ENCODE measurements around the gene NFKB1. TPM values are rescaled to one million over a fixed set of nuclear protein-coding genes. Genes with fewer than 3 reads are reported as not detected.

NFKB1 gene
- total RNA-seq, 2 donors from 2014 or later: 19.1 to 42.2 TPM

DNA sequence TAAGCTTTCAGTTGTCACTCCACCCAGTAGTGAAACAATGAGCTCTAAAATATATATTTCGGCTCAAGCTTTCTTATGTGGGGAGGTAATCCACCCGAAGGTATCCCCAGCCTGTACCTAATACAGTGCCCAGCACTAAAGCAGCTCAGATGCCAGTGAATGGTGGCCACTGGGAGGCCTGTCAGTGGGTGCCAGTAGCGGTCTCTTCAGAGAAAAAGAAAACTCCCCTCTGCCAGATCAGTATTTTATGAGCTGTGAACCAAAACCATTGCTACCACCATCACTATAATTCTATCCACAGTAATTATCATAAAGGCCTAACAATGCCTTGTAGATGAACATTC, 835 bp upstream of the NFKB1 start:
- peak overlapping the region; percentile 89 for H3K4me3 ChIP-seq
- H3K4me1 ChIP-seq (ENCODE audit: control insufficient read depth in 1 of 2, low read depth in 2 of 2): peaks cover 33 to 38% of the 10 kb centered on the region in 2 donors
- ATAC-seq (ENCODE audit: insufficient number of reproducible peaks, low FRiP score, low read depth): peak; percentile 33

DNA sequence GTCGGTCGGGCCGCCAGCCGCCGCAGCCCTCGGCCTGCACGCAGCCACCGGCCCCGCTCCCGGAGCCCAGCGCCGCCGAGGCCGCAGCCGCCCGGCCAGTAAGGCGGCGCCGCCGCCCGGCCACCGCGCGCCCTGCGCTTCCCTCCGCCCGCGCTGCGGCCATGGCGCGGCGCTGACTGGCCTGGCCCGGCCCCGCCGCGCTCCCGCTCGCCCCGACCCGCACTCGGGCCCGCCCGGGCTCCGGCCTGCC, 213 bp downstream of the NFKB1 start:
- H3K36me3 ChIP-seq: no peaks in the 10 kb centered on the region
- peak; percentile 45 for ATAC-seq (ENCODE audit: insufficient number of reproducible peaks, low FRiP score, low read depth)

More for the DNA sequence above, 835 bp upstream of the NFKB1 start:
- peak overlapping the region; percentile 96 to 99 for H3K27ac ChIP-seq
- no peak for DNase-seq (ENCODE audit: low spot score)
- no peaks in the 10 kb centered on the region for H3K36me3 ChIP-seq
- H3K27me3 ChIP-seq (replicated peaks; ENCODE audit: insufficient read depth): no peaks in the 10 kb centered on the region
- no peaks in the 10 kb centered on the region for H3K9me3 ChIP-seq
- TF ChIP-seq, protein P1, sequence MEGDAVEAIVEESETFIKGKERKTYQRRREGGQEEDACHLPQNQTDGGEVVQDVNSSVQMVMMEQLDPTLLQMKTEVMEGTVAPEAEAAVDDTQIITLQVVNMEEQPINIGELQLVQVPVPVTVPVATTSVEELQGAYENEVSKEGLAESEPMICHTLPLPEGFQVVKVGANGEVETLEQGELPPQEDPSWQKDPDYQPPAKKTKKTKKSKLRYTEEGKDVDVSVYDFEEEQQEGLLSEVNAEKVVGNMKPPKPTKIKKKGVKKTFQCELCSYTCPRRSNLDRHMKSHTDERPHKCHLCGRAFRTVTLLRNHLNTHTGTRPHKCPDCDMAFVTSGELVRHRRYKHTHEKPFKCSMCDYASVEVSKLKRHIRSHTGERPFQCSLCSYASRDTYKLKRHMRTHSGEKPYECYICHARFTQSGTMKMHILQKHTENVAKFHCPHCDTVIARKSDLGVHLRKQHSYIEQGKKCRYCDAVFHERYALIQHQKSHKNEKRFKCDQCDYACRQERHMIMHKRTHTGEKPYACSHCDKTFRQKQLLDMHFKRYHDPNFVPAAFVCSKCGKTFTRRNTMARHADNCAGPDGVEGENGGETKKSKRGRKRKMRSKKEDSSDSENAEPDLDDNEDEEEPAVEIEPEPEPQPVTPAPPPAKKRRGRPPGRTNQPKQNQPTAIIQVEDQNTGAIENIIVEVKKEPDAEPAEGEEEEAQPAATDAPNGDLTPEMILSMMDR (IDR thresholded peaks at IDR 0.05): peak; percentile 35

DNA sequence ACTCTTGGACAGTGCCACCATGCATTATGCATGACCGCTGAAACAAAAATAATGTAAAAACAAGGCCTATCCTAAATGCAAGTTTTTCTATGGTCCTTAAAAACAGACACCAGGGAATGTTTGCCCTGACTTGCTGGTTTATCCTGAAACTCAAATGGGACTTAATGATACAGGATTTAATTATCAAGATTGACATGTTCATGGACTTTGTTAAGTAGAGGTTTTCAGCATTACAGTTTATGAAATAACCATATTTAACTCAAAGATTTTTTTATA, 1.3 kb downstream of the NFKB1 start:
- Histone ChIP-seq H3K4me1 (ENCODE audit: control insufficient read depth in 1 of 2, low read depth in 2 of 2) (peaks cover 38 to 44% of the 10 kb centered on the region in 2 donors), H3K36me3 (no peaks in the 10 kb centered on the region), H3K4me3 (peak overlapping the region; percentile 89), H3K27me3 (replicated peaks; ENCODE audit: insufficient read depth) (no peaks in the 10 kb centered on the region), H3K9me3 (no peaks in the 10 kb centered on the region), H3K27ac (peak overlapping the region; percentile 96)
- no peak for DNase-seq (ENCODE audit: low spot score)
- TF ChIP-seq, protein P1 (IDR thresholded peaks at IDR 0.05): no peak
- ATAC-seq (ENCODE audit: insufficient number of reproducible peaks, low FRiP score, low read depth): no peak

More for the DNA sequence above, 213 bp downstream of the NFKB1 start:
- H3K27me3 ChIP-seq (replicated peaks; ENCODE audit: insufficient read depth): no peaks in the 10 kb centered on the region
- peak overlapping the region; percentile 89 for H3K4me3 ChIP-seq
- no peak for DNase-seq (ENCODE audit: low spot score)
- peak overlapping the region; percentile 96 to 99 for H3K27ac ChIP-seq
- H3K9me3 ChIP-seq: no peaks in the 10 kb centered on the region
- H3K4me1 ChIP-seq (ENCODE audit: control insufficient read depth in 1 of 2, low read depth in 2 of 2): peaks cover 38 to 43% of the 10 kb centered on the region in 2 donors
- TF ChIP-seq, protein P1 (IDR thresholded peaks at IDR 0.05): no peak

DNA sequence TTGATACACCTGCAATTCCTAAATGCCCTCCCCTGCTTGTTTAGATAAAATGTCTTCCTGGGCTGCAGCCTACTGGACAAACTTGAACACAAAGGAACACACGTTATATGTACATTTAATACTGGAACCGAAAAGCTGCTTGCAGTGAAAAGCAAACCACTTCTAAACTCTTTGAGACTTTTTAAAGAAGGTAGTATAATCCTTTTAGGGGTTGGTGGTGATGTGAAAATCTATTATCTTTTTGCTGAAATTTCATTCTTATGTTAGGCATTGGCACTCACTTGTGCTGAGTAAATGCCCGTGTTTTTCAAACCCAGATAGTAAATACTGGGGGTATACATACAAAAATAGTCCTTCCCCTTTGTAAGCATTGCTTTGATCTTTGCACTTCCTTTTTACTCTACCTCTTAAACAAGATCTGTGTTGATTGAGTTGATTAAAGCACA, 2.2 kb downstream of the NFKB1 start:
- Histone ChIP-seq H3K27ac (no peak overlapping the region), H3K9me3 (no peaks in the 10 kb centered on the region), H3K36me3 (no peaks in the 10 kb centered on the region), H3K4me3 (peak overlapping the region; percentile 89), H3K27me3 (replicated peaks; ENCODE audit: insufficient read depth) (no peaks in the 10 kb centered on the region), H3K4me1 (ENCODE audit: control insufficient read depth in 1 of 2, low read depth in 2 of 2) (peaks cover 38 to 44% of the 10 kb centered on the region in 2 donors)
- TF ChIP-seq, protein P1 (IDR thresholded peaks at IDR 0.05): no peak
- ATAC-seq (ENCODE audit: insufficient number of reproducible peaks, low FRiP score, low read depth) (no peak), DNase-seq (ENCODE audit: low spot score) (no peak)

DNA sequence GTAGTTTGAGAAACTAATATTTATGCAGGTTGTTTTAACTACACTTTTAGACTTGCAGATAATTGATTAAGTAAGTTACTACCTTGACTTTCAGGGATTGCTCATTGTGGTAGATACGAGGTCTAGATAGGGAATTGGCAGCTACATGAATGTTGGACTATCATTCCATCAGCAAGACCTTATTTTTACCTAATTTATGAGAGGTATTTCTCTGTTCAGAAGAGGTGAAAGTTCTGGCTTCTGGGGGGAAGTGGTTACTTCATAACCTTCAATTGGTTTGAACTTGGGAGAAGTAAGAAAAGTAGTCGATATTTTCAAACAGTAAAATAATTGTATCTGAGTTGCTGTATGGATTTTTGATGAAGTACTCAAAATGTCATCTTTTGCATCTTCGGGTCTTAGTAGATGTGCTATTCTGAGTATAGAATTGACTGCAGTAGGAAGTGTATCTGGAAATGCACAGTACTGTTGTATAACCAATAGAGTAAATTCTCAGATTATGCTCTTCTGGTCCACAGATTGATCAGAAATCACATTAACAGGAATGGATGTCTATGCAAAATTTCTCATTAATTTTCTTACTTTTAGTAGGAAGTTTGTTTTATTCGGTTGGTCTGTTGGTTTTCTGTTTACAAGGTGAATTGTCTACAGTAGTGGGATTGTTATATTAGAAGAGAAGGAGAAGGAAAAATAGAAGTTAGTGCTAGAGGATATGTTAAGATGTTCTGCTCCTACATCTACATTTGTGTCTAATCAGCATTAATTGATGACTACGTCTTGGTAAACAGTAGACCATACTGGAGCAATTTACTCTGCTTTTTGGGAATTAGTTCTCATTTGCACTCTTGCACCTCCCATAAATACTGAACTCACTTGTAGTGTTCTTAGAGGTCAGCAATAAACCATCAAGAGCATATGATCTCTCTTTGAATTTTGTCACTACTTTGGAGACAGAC, 3.0 kb downstream of the NFKB1 start:
- H3K36me3 ChIP-seq: no peaks in the 10 kb centered on the region
- H3K27me3 ChIP-seq (replicated peaks; ENCODE audit: insufficient read depth): no peaks in the 10 kb centered on the region
- TF ChIP-seq, protein P1 (IDR thresholded peaks at IDR 0.05): no peak
- ATAC-seq (ENCODE audit: insufficient number of reproducible peaks, low FRiP score, low read depth): no peak
- no peaks in the 10 kb centered on the region for H3K9me3 ChIP-seq
- peak overlapping the region; percentile 89 for H3K4me3 ChIP-seq
- no peak for DNase-seq (ENCODE audit: low spot score)
- H3K27ac ChIP-seq: no peak overlapping the region
- H3K4me1 ChIP-seq (ENCODE audit: control insufficient read depth in 1 of 2, low read depth in 2 of 2): peaks cover 38 to 44% of the 10 kb centered on the region in 2 donors

Data from thoracic aorta (tissue), 2 donors.